Muscle of leg (tissue), 16 donors: ENCODE results near the gene TMEM233. TPM values are rescaled to one million over a fixed set of nuclear protein-coding genes. Genes with fewer than 3 reads are reported as not detected.

Source experiments
- DNase-seq: peaks from one replicate; pipeline ENCODE4 v3.0.0; 2013
- H3K27ac ChIP-seq: one replicate; pipeline ENCODE4 v1.5.1; 2013; ENCODE audit warnings: mild to moderate bottlenecking, low read length, control low read depth
- H3K27me3 ChIP-seq: one replicate; pipeline ENCODE4 v1.6.1; 2013; ENCODE audit warnings: low read length; ENCODE audit not compliant: control insufficient read depth, insufficient read depth
- H3K36me3 ChIP-seq: one replicate; pipeline ENCODE4 v1.6.1; 2013; ENCODE audit warnings: low read length; ENCODE audit not compliant: control insufficient read depth, insufficient read depth
- H3K4me1 ChIP-seq: one replicate; pipeline ENCODE4 v1.6.1; 2013; ENCODE audit warnings: low read length; ENCODE audit not compliant: control insufficient read depth, insufficient read depth
- H3K4me3 ChIP-seq: one replicate; pipeline ENCODE4 v1.5.1; 2013; ENCODE audit warnings: low read length, control low read depth
- H3K9me3 ChIP-seq: replicated peaks from 2 replicates; pipeline ENCODE4 v1.6.1; 2013; ENCODE audit warnings: low read depth, low read length; ENCODE audit not compliant: control insufficient read depth
- WGBS: methylation state at CpG from one replicate; pipeline ENCODE4 v1.1.5; 2013; ENCODE audit warnings: missing lambda C conversion rate; ENCODE audit not compliant: insufficient coverage; 5-methylcytosine and 5-hydroxymethylcytosine counted together
- long read RNA-seq, 11 donors: transcript quantifications; one replicate each; lab custom pipeline, GENCODE V29; 2026
- polyA plus RNA-seq, 8 donors: library from polyadenylated mRNA; unstranded; fragments of 120-200 nt; gene quantifications; one replicate each; pipeline versions ENCODE4 v1.2.1 to v1.2.3, GENCODE V29; 2013; ENCODE audit warnings: inconsistent platforms in 1 of 8, low replicate concordance in 1 of 8; ENCODE audit not compliant: insufficient read length in 8 of 8, insufficient read depth in 1 of 8
- total RNA-seq: library from RNA; stranded (reverse); fragments of 120-200 nt; gene quantifications from one replicate; pipeline ENCODE4 v1.2.4, GENCODE V29; 2013

The TMEM233 gene
- total RNA-seq: 2.2 TPM
- polyA plus RNA-seq: 1 to 10 TPM; 1.8 to 4.9 (median 2.6) TPM
- long read RNA-seq, donor 1: 0 reads
- long read RNA-seq, donor 2: 0 reads
- long read RNA-seq, donor 3, partial matches to known transcripts: 0 of 1 reads
- long read RNA-seq, donor 3, other reads (novel, unspliced or antisense): 0 of 1 reads
- long read RNA-seq, donor 4, partial matches to known transcripts: 0 of 2 reads
- long read RNA-seq, donor 4, other reads (novel, unspliced or antisense): 0 of 2 reads
- long read RNA-seq, donor 5, partial matches to known transcripts: 0 of 2 reads
- long read RNA-seq, donor 5, other reads (novel, unspliced or antisense): 0 of 2 reads
- long read RNA-seq, donor 6, partial matches to known transcripts: 0 of 2 reads
- long read RNA-seq, donor 6, other reads (novel, unspliced or antisense): 0 of 2 reads
- long read RNA-seq, donor 7, partial matches to known transcripts: 0 of 2 reads
- long read RNA-seq, donor 7, other reads (novel, unspliced or antisense): 0 of 2 reads
- long read RNA-seq, donor 8, partial matches to known transcripts: 0 of 2 reads
- long read RNA-seq, donor 8, other reads (novel, unspliced or antisense): 0 of 2 reads
- long read RNA-seq, donor 9, partial matches to known transcripts: 0 of 3 reads
- long read RNA-seq, donor 9, other reads (novel, unspliced or antisense): 0 of 3 reads
- long read RNA-seq, donor 10, partial matches to known transcripts: 0 of 2 reads
- long read RNA-seq, donor 10, other reads (novel, unspliced or antisense): 0 of 2 reads
- long read RNA-seq, donor 11, partial matches to known transcripts: 0 of 1 reads
- long read RNA-seq, donor 11, other reads (novel, unspliced or antisense): 0 of 1 reads

- Histone ChIP-seq H3K9me3 (no peaks in the 10 kb centered on the region), H3K4me3 (peak within 1 kb of the TSS; percentile 56), H3K4me1 (peaks cover 13% of the 10 kb centered on the region), H3K27ac (peak within 1 kb of the TSS; percentile 77), H3K27me3 (peaks cover 29% of the 10 kb centered on the region), H3K36me3 (no peaks in the 10 kb centered on the region)
- DNase-seq: peak; percentile 27
- under 1% methylated on average over 43 of the region's 48 CpGs for WGBS
These were observed at the start of gene TMEM233 for GRCh38 chr12:119593578-119594398. Gene TMEM233 (plus strand): TSS chr12:119593774. CDS start chr12:119593849, 75 bp downstream.

- H3K36me3 ChIP-seq: no peaks in the 10 kb centered on the region
- whole genome bisulfite sequencing: 0% methylated on average over 2 of the region's 9 CpGs
- DNase-seq: peak; percentile 81
These were observed 48.6 kb upstream of the TMEM233 start for GRCh38 chr12:119544765-119545625.

GRCh38 chr12:119546340-119546739 is 47.2 kb upstream of the TMEM233 start:
- no peaks in the 10 kb centered on the region for H3K9me3 ChIP-seq
- no peak overlapping the region for H3K4me3 ChIP-seq
- no peaks in the 10 kb centered on the region for H3K36me3 ChIP-seq
- DNase-seq: no peak
- no peak overlapping the region for H3K27ac ChIP-seq
- H3K27me3 ChIP-seq: no peaks in the 10 kb centered on the region
- no peaks in the 10 kb centered on the region for H3K4me1 ChIP-seq

More at GRCh38 chr12:119544765-119545625, 48.6 kb upstream of the TMEM233 start:
- Histone ChIP-seq H3K27me3 (no peaks in the 10 kb centered on the region), H3K9me3 (no peaks in the 10 kb centered on the region), H3K4me1 (no peaks in the 10 kb centered on the region), H3K27ac (no peak overlapping the region), H3K4me3 (no peak overlapping the region)

GRCh38 chr12:119547001-119547400 is 46.6 kb upstream of the TMEM233 start:
- H3K27ac ChIP-seq: no peak overlapping the region
- no peak for DNase-seq
- no CpG with 5 or more reads among the region's 1 CpG for WGBS
- H3K27me3 ChIP-seq: no peaks in the 10 kb centered on the region
- no peaks in the 10 kb centered on the region for H3K9me3 ChIP-seq
- H3K4me3 ChIP-seq: no peak overlapping the region
- H3K36me3 ChIP-seq: no peaks in the 10 kb centered on the region
- no peaks in the 10 kb centered on the region for H3K4me1 ChIP-seq

GRCh38 chr12:119556854-119557253 is 36.7 kb upstream of the TMEM233 start:
- Histone ChIP-seq H3K27me3 (no peaks in the 10 kb centered on the region), H3K4me1 (no peaks in the 10 kb centered on the region), H3K9me3 (no peaks in the 10 kb centered on the region), H3K27ac (no peak overlapping the region), H3K36me3 (no peaks in the 10 kb centered on the region), H3K4me3 (no peak overlapping the region)
- no CpG with 5 or more reads among the region's 1 CpG for WGBS
- DNase-seq: no peak

GRCh38 chr12:119565404-119565803 is 28.2 kb upstream of the TMEM233 start:
- H3K4me1 ChIP-seq: no peaks in the 10 kb centered on the region
- no peaks in the 10 kb centered on the region for H3K9me3 ChIP-seq
- no peaks in the 10 kb centered on the region for H3K27me3 ChIP-seq
- no peaks in the 10 kb centered on the region for H3K36me3 ChIP-seq
- no peak for DNase-seq
- 77% methylated on average over 3 of the region's 3 CpGs for WGBS
- no peak overlapping the region for H3K27ac ChIP-seq
- no peak overlapping the region for H3K4me3 ChIP-seq

GRCh38 chr12:119570771-119571170 is 22.8 kb upstream of the TMEM233 start:
- no peak overlapping the region for H3K27ac ChIP-seq
- DNase-seq: no peak
- H3K4me3 ChIP-seq: no peak overlapping the region
- WGBS: 71% methylated on average over 2 of the region's 6 CpGs
- H3K27me3 ChIP-seq: no peaks in the 10 kb centered on the region
- H3K36me3 ChIP-seq: no peaks in the 10 kb centered on the region
- H3K4me1 ChIP-seq: no peaks in the 10 kb centered on the region
- no peaks in the 10 kb centered on the region for H3K9me3 ChIP-seq

GRCh38 chr12:119573086-119573485 is 20.5 kb upstream of the TMEM233 start:
- Histone ChIP-seq H3K9me3 (no peaks in the 10 kb centered on the region), H3K27me3 (no peaks in the 10 kb centered on the region), H3K27ac (no peak overlapping the region), H3K4me1 (no peaks in the 10 kb centered on the region), H3K36me3 (no peaks in the 10 kb centered on the region), H3K4me3 (no peak overlapping the region)
- WGBS: no CpG with 5 or more reads among the region's 1 CpG
- DNase-seq: no peak

- Histone ChIP-seq H3K27me3 (no peaks in the 10 kb centered on the region), H3K27ac (no peak overlapping the region), H3K36me3 (no peaks in the 10 kb centered on the region), H3K9me3 (no peaks in the 10 kb centered on the region), H3K4me3 (no peak overlapping the region), H3K4me1 (no peaks in the 10 kb centered on the region)
- no peak for DNase-seq
- WGBS: 88% methylated on average over 1 of the region's 1 CpG
These were observed 19.3 kb upstream of the TMEM233 start for GRCh38 chr12:119574255-119574654.
